MM.1S (cell line): ENCODE data around the gene CDYL.

Experiments
- DNase-seq: peaks from one replicate; pipeline ENCODE4 v3.0.0-alpha.2; 2015
- H2AFZ ChIP-seq: fragments of 300-600 bp; sonication (generic); 2 replicates; pipeline ENCODE4 v1.6.0; 2016; ENCODE audit warnings: antibody characterized with exemption, low read length
- H3F3A ChIP-seq: fragments of 300-600 bp; sonication (generic); 2 replicates; pipeline ENCODE4 v1.6.1; 2016; ENCODE audit warnings: mild to moderate bottlenecking, antibody characterized with exemption, low read length, moderate library complexity, mixed read lengths; ENCODE audit not compliant: insufficient read depth
- H3K27ac ChIP-seq: fragments of 300-600 bp; sonication (generic); 2 replicates; pipeline ENCODE4 v1.5.1; 2016; ENCODE audit warnings: mild to moderate bottlenecking, low read length
- H3K27me3 ChIP-seq: fragments of 300-600 bp; sonication (generic); replicated peaks from 2 replicates; pipeline ENCODE4 v1.6.0; 2016; ENCODE audit warnings: low read length; ENCODE audit not compliant: insufficient read depth
- H3K36me3 ChIP-seq: fragments of 300-600 bp; sonication (generic); replicated peaks from 2 replicates; pipeline ENCODE4 v1.6.1; 2016; ENCODE audit warnings: mild to moderate bottlenecking, low read length, mixed read lengths; ENCODE audit not compliant: insufficient read depth
- H3K4me1 ChIP-seq: fragments of 300-600 bp; sonication (generic); 2 replicates; pipeline ENCODE4 v1.6.1; 2016; ENCODE audit warnings: low read length, mixed read lengths
- H3K4me2 ChIP-seq: fragments of 300-600 bp; sonication (generic); 2 replicates; pipeline ENCODE4 v1.6.0; 2016; ENCODE audit warnings: low read depth, low read length
- H3K4me3 ChIP-seq: fragments of 300-600 bp; sonication (generic); 2 replicates; pipeline ENCODE4 v1.5.1; 2016; ENCODE audit warnings: low read length, mixed read lengths
- H3K79me2 ChIP-seq: fragments of 300-600 bp; sonication (generic); 2 replicates; pipeline ENCODE4 v1.6.1; 2016; ENCODE audit warnings: mixed run types, low read length, mixed read lengths
- H3K9ac ChIP-seq: fragments of 300-600 bp; sonication (generic); 2 replicates; pipeline ENCODE4 v1.6.1; 2016; ENCODE audit warnings: low read length, mixed read lengths
- H3K9me2 ChIP-seq: fragments of 300-600 bp; sonication (generic); replicated peaks from 2 replicates; pipeline ENCODE4 v1.6.1; 2016; ENCODE audit warnings: mild to moderate bottlenecking, low read length, mixed read lengths; ENCODE audit not compliant: insufficient read depth
- H3K9me3 ChIP-seq: fragments of 300-600 bp; sonication (generic); replicated peaks from 2 replicates; pipeline ENCODE4 v1.6.1; 2016; ENCODE audit warnings: mild to moderate bottlenecking, low read length, mixed read lengths; ENCODE audit not compliant: insufficient read depth
- H4K20me1 ChIP-seq: fragments of 300-600 bp; sonication (generic); 2 replicates; pipeline ENCODE4 v1.6.1; 2016; ENCODE audit warnings: mild to moderate bottlenecking, low read length, moderate library complexity, mixed read lengths; ENCODE audit not compliant: insufficient read depth
- CTCF ChIP-seq: fragments of 300-600 bp; sonication (generic); IDR thresholded peaks from 2 replicates; pipeline ENCODE4 v1.5.1; 2016; ENCODE audit warnings: antibody characterized with exemption, low read length, mixed read lengths
- EZH2 ChIP-seq: fragments of 300-600 bp; sonication (generic); optimal IDR thresholded peaks from 2 replicates; pipeline ENCODE3; 2017; ENCODE audit warnings: low read depth, mild to moderate bottlenecking, antibody characterized with exemption, low read length, mixed read lengths
- EZH2phosphoT487 ChIP-seq: fragments of 300-600 bp; sonication (generic); IDR thresholded peaks from 2 replicates; pipeline ENCODE4 v1.6.1; 2018; ENCODE audit warnings: antibody characterized with exemption, low read length

CDYL gene

GRCh38 chr6:4946521-4946920 lies 170.3 kb downstream of the CDYL start:
- no peaks in the 10 kb centered on the region for H4K20me1 ChIP-seq
- DNase-seq: no peak
- H3K9me3 ChIP-seq: no peaks in the 10 kb centered on the region
- peaks cover 20% of the 10 kb centered on the region for H3K4me1 ChIP-seq
- H3K4me3 ChIP-seq: no peak overlapping the region
- H3K36me3 ChIP-seq: peaks cover 10% of the 10 kb centered on the region; the same call in 1 of the 2 replicates
- H3F3A ChIP-seq: peaks cover 17% of the 10 kb centered on the region
- no peak overlapping the region for H2AFZ ChIP-seq
- no peak overlapping the region for H3K9ac ChIP-seq
- peaks cover 35% of the 10 kb centered on the region for H3K79me2 ChIP-seq
- no peak overlapping the region for H3K4me2 ChIP-seq
- TF ChIP-seq EZH2phosphoT487 (no peak), EZH2 (no peak), CTCF (no peak)
- H3K9me2 ChIP-seq: no peaks in the 10 kb centered on the region
- H3K27me3 ChIP-seq: no peaks in the 10 kb centered on the region
- H3K27ac ChIP-seq: no peak overlapping the region

GRCh38 chr6:4947716-4948115 lies 171.5 kb downstream of the CDYL start:
- Histone ChIP-seq H3F3A (peaks cover 5% of the 10 kb centered on the region), H3K9me2 (no peaks in the 10 kb centered on the region), H3K4me1 (peaks cover 8% of the 10 kb centered on the region), H3K9me3 (no peaks in the 10 kb centered on the region), H3K36me3 (peaks cover 10% of the 10 kb centered on the region; the same call in 1 of the 2 replicates), H3K4me2 (no peak overlapping the region), H3K9ac (no peak overlapping the region), H4K20me1 (no peaks in the 10 kb centered on the region), H3K4me3 (no peak overlapping the region), H3K79me2 (peaks cover 33% of the 10 kb centered on the region), H3K27me3 (no peaks in the 10 kb centered on the region), H3K27ac (no peak overlapping the region), H2AFZ (no peak overlapping the region)
- TF ChIP-seq EZH2phosphoT487: no peak
- TF ChIP-seq EZH2: no peak
- no peak for TF ChIP-seq CTCF
- DNase-seq: no peak

- H2AFZ ChIP-seq: no peak overlapping the region
- DNase-seq: no peak
- no peaks in the 10 kb centered on the region for H3K9me3 ChIP-seq
- no peak for TF ChIP-seq EZH2phosphoT487
- TF ChIP-seq CTCF: no peak
- TF ChIP-seq EZH2: no peak
- H3K79me2 ChIP-seq: peaks cover 21% of the 10 kb centered on the region
- no peaks in the 10 kb centered on the region for H3F3A ChIP-seq
- no peaks in the 10 kb centered on the region for H3K9me2 ChIP-seq
- no peaks in the 10 kb centered on the region for H3K4me1 ChIP-seq
- peaks cover 9% of the 10 kb centered on the region; the same call in 1 of the 2 replicates for H3K36me3 ChIP-seq
- H4K20me1 ChIP-seq: no peaks in the 10 kb centered on the region
- no peaks in the 10 kb centered on the region for H3K27me3 ChIP-seq
- no peak overlapping the region for H3K4me2 ChIP-seq
- no peak overlapping the region for H3K4me3 ChIP-seq
- H3K27ac ChIP-seq: no peak overlapping the region
- no peak overlapping the region for H3K9ac ChIP-seq
Observed at GRCh38 chr6:4948781-4949450, 172.7 kb downstream of the CDYL start.
